ENCODE data around the gene TMEM97. TPM values are rescaled to one million over a fixed set of nuclear protein-coding genes. Genes with fewer than 3 reads are reported as not detected.
"Not testable (repeated sequence)": the region's sequence is repeated elsewhere in the genome, so short reads cannot be mapped to it uniquely, and the experiment has no call there.

Gene TMEM97
- 87.9 TPM for polyA plus RNA-seq (2013, experiment 1 of 2)
- 87.3 TPM for polyA plus RNA-seq (2013, experiment 2 of 2)

- 0% methylated on average over 51 to 54 of the region's 72 CpGs for WGBS, 2 experiments (ENCODE audit: insufficient coverage in 2 of 2)
- H3K9me3 ChIP-seq (ENCODE audit: control insufficient read depth, low read length): no peaks in the 10 kb centered on the region
- peak within 1 kb of the TSS; percentile 85 for H3K4me3 ChIP-seq (ENCODE audit: extremely low read depth, insufficient read depth, low read length, poor library complexity, severe bottlenecking)
- H3K36me3 ChIP-seq (ENCODE audit: control insufficient read depth, insufficient read depth, low read length): peaks cover 26% of the 10 kb centered on the region
- peaks cover 20% of the 10 kb centered on the region for H3K4me1 ChIP-seq (ENCODE audit: control insufficient read depth, insufficient read depth, low read length, poor library complexity, severe bottlenecking)
- peak within 1 kb of the TSS; percentile 79 for H3K27ac ChIP-seq (ENCODE audit: low read depth, low read length, severe bottlenecking)
Measured at GRCh38 chr17:28318759-28319597, at the start of gene TMEM97. TMEM97 (plus strand) TSS chr17:28319200; CDS start chr17:28319240, 40 bp downstream.

- Histone ChIP-seq H3K36me3 (ENCODE audit: control insufficient read depth, insufficient read depth, low read length) (no peaks in the 10 kb centered on the region), H3K9me3 (ENCODE audit: control insufficient read depth, low read length) (peaks cover 11% of the 10 kb centered on the region), H3K27ac (ENCODE audit: low read depth, low read length, severe bottlenecking) (no peak overlapping the region), H3K4me1 (ENCODE audit: control insufficient read depth, insufficient read depth, low read length, poor library complexity, severe bottlenecking) (no peaks in the 10 kb centered on the region), H3K4me3 (ENCODE audit: extremely low read depth, insufficient read depth, low read length, poor library complexity, severe bottlenecking) (no peak overlapping the region)
- 88 to 100% methylated on average over 1 to 2 of the region's 2 CpGs for WGBS, 2 experiments (ENCODE audit: insufficient coverage in 2 of 2)
Measured at GRCh38 chr17:28270055-28270454, 48.9 kb upstream of the TMEM97 start.

- Histone ChIP-seq H3K4me1 (ENCODE audit: control insufficient read depth, insufficient read depth, low read length, poor library complexity, severe bottlenecking) (no peaks in the 10 kb centered on the region), H3K9me3 (ENCODE audit: control insufficient read depth, low read length) (peaks cover 11% of the 10 kb centered on the region), H3K4me3 (ENCODE audit: extremely low read depth, insufficient read depth, low read length, poor library complexity, severe bottlenecking) (no peak overlapping the region), H3K27ac (ENCODE audit: low read depth, low read length, severe bottlenecking) (no peak overlapping the region), H3K36me3 (ENCODE audit: control insufficient read depth, insufficient read depth, low read length) (no peaks in the 10 kb centered on the region)
- WGBS, 2 experiments (ENCODE audit: insufficient coverage in 2 of 2): 67% methylated on average over 1 of the region's 1 CpG; no CpG with 5 or more reads in 1 of the 2 experiments
Measured at GRCh38 chr17:28270926-28271325, 48.1 kb upstream of the TMEM97 start.

GRCh38 chr17:28271431-28271830 is 47.6 kb upstream of the TMEM97 start:
- Histone ChIP-seq H3K9me3 (ENCODE audit: control insufficient read depth, low read length) (peaks cover 7% of the 10 kb centered on the region), H3K4me3 (ENCODE audit: extremely low read depth, insufficient read depth, low read length, poor library complexity, severe bottlenecking) (no peak overlapping the region), H3K4me1 (ENCODE audit: control insufficient read depth, insufficient read depth, low read length, poor library complexity, severe bottlenecking) (no peaks in the 10 kb centered on the region), H3K27ac (ENCODE audit: low read depth, low read length, severe bottlenecking) (no peak overlapping the region), H3K36me3 (ENCODE audit: control insufficient read depth, insufficient read depth, low read length) (no peaks in the 10 kb centered on the region)
- WGBS, 2 experiments (ENCODE audit: insufficient coverage in 2 of 2): 82 to 86% methylated on average over 2 to 3 of the region's 3 CpGs

- no peak overlapping the region for H3K4me3 ChIP-seq (ENCODE audit: extremely low read depth, insufficient read depth, low read length, poor library complexity, severe bottlenecking)
- H3K27ac ChIP-seq (ENCODE audit: low read depth, low read length, severe bottlenecking): no peak overlapping the region
- no peaks in the 10 kb centered on the region for H3K4me1 ChIP-seq (ENCODE audit: control insufficient read depth, insufficient read depth, low read length, poor library complexity, severe bottlenecking)
- peaks cover 4% of the 10 kb centered on the region for H3K9me3 ChIP-seq (ENCODE audit: control insufficient read depth, low read length)
- no peaks in the 10 kb centered on the region for H3K36me3 ChIP-seq (ENCODE audit: control insufficient read depth, insufficient read depth, low read length)
- 67 to 79% methylated on average over 1 to 2 of the region's 2 CpGs for WGBS, 2 experiments (ENCODE audit: insufficient coverage in 2 of 2)
Measured at GRCh38 chr17:28272166-28272565, 46.8 kb upstream of the TMEM97 start.

- not testable (repeated sequence) for H3K9me3 ChIP-seq (ENCODE audit: control insufficient read depth, low read length); H3K4me1 ChIP-seq (ENCODE audit: control insufficient read depth, insufficient read depth, low read length, poor library complexity, severe bottlenecking); H3K27ac ChIP-seq (ENCODE audit: low read depth, low read length, severe bottlenecking); H3K4me3 ChIP-seq (ENCODE audit: extremely low read depth, insufficient read depth, low read length, poor library complexity, severe bottlenecking); H3K36me3 ChIP-seq (ENCODE audit: control insufficient read depth, insufficient read depth, low read length)
- 70 to 95% methylated on average over 3 to 4 of the region's 5 CpGs for WGBS, 2 experiments (ENCODE audit: insufficient coverage in 2 of 2)
Measured at GRCh38 chr17:28273341-28273740, 45.7 kb upstream of the TMEM97 start.

- H3K4me3 ChIP-seq (ENCODE audit: extremely low read depth, insufficient read depth, low read length, poor library complexity, severe bottlenecking): no peak overlapping the region
- peaks cover 3% of the 10 kb centered on the region for H3K9me3 ChIP-seq (ENCODE audit: control insufficient read depth, low read length)
- H3K36me3 ChIP-seq (ENCODE audit: control insufficient read depth, insufficient read depth, low read length): no peaks in the 10 kb centered on the region
- H3K27ac ChIP-seq (ENCODE audit: low read depth, low read length, severe bottlenecking): no peak overlapping the region
- 84 to 92% methylated on average over 5 to 8 of the region's 9 CpGs for WGBS, 2 experiments (ENCODE audit: insufficient coverage in 2 of 2)
- no peaks in the 10 kb centered on the region for H3K4me1 ChIP-seq (ENCODE audit: control insufficient read depth, insufficient read depth, low read length, poor library complexity, severe bottlenecking)
Measured at GRCh38 chr17:28274591-28275265, 44.3 kb upstream of the TMEM97 start.

GRCh38 chr17:28276011-28276410 is 43.0 kb upstream of the TMEM97 start:
- no peaks in the 10 kb centered on the region for H3K4me1 ChIP-seq (ENCODE audit: control insufficient read depth, insufficient read depth, low read length, poor library complexity, severe bottlenecking)
- no peaks in the 10 kb centered on the region for H3K9me3 ChIP-seq (ENCODE audit: control insufficient read depth, low read length)
- H3K36me3 ChIP-seq (ENCODE audit: control insufficient read depth, insufficient read depth, low read length): no peaks in the 10 kb centered on the region
- H3K4me3 ChIP-seq (ENCODE audit: extremely low read depth, insufficient read depth, low read length, poor library complexity, severe bottlenecking): no peak overlapping the region
- 92 to 93% methylated on average over 5 of the region's 6 CpGs for WGBS, 2 experiments (ENCODE audit: insufficient coverage in 2 of 2)
- H3K27ac ChIP-seq (ENCODE audit: low read depth, low read length, severe bottlenecking): no peak overlapping the region

- Histone ChIP-seq H3K4me3 (ENCODE audit: extremely low read depth, insufficient read depth, low read length, poor library complexity, severe bottlenecking) (no peak overlapping the region), H3K27ac (ENCODE audit: low read depth, low read length, severe bottlenecking) (no peak overlapping the region), H3K4me1 (ENCODE audit: control insufficient read depth, insufficient read depth, low read length, poor library complexity, severe bottlenecking) (peaks cover 3% of the 10 kb centered on the region), H3K9me3 (ENCODE audit: control insufficient read depth, low read length) (no peaks in the 10 kb centered on the region), H3K36me3 (ENCODE audit: control insufficient read depth, insufficient read depth, low read length) (no peaks in the 10 kb centered on the region)
- 93 to 100% methylated on average over 4 to 6 of the region's 6 CpGs for WGBS, 2 experiments (ENCODE audit: insufficient coverage in 2 of 2)
Measured at GRCh38 chr17:28279411-28279810, 39.6 kb upstream of the TMEM97 start.

GRCh38 chr17:28280826-28281225 is 38.2 kb upstream of the TMEM97 start:
- H3K36me3 ChIP-seq (ENCODE audit: control insufficient read depth, insufficient read depth, low read length): no peaks in the 10 kb centered on the region
- no peaks in the 10 kb centered on the region for H3K9me3 ChIP-seq (ENCODE audit: control insufficient read depth, low read length)
- WGBS, 2 experiments (ENCODE audit: insufficient coverage in 2 of 2): 93 to 100% methylated on average over 2 of the region's 3 CpGs
- H3K4me1 ChIP-seq (ENCODE audit: control insufficient read depth, insufficient read depth, low read length, poor library complexity, severe bottlenecking): peaks cover 3% of the 10 kb centered on the region
- H3K4me3 ChIP-seq (ENCODE audit: extremely low read depth, insufficient read depth, low read length, poor library complexity, severe bottlenecking): no peak overlapping the region
- no peak overlapping the region for H3K27ac ChIP-seq (ENCODE audit: low read depth, low read length, severe bottlenecking)

All from mesodermal cell (in vitro differentiated cells).